GM23248 (cell line): ENCODE measurements around the gene PLCG1. TPM values are rescaled to one million over a fixed set of nuclear protein-coding genes. Genes with fewer than 3 reads are reported as not detected.

Experiments
- DNase-seq: peaks from one replicate; pipeline ENCODE4 v3.0.0-alpha.2; 2015
- H2AFZ ChIP-seq: fragments of 200-600 bp; sonication (generic); 2 replicates; pipeline ENCODE4 v1.6.1; 2016; ENCODE audit warnings: antibody characterized with exemption
- H3F3A ChIP-seq: fragments of 200-600 bp; sonication (generic); 2 replicates; pipeline ENCODE4 v1.6.1; 2016; ENCODE audit warnings: mild to moderate bottlenecking, antibody characterized with exemption, mixed run types; ENCODE audit not compliant: insufficient read depth
- H3K27ac ChIP-seq: fragments of 200-600 bp; sonication (generic); 2 replicates; pipeline ENCODE4 v1.5.1; 2016; ENCODE audit warnings: mild to moderate bottlenecking
- H3K27me3 ChIP-seq: fragments of 200-600 bp; sonication (generic); replicated peaks from 2 replicates; pipeline ENCODE4 v1.6.1; 2016; ENCODE audit warnings: mild to moderate bottlenecking; ENCODE audit not compliant: insufficient read depth
- H3K36me3 ChIP-seq: fragments of 200-600 bp; sonication (generic); 2 replicates; pipeline ENCODE4 v1.6.1; 2016; ENCODE audit warnings: low read depth, mild to moderate bottlenecking
- H3K4me1 ChIP-seq: fragments of 200-600 bp; sonication (generic); 2 replicates; pipeline ENCODE4 v1.6.1; 2016; ENCODE audit warnings: mild to moderate bottlenecking; ENCODE audit not compliant: insufficient read depth
- H3K4me2 ChIP-seq: fragments of 200-600 bp; sonication (generic); one replicate; pipeline ENCODE4 v1.6.1; 2016; ENCODE audit warnings: mild to moderate bottlenecking; ENCODE audit not compliant: unreplicated experiment
- H3K4me3 ChIP-seq: fragments of 200-600 bp; sonication (generic); 2 replicates; pipeline ENCODE4 v1.5.1; 2016; ENCODE audit warnings: mild to moderate bottlenecking
- H3K79me2 ChIP-seq: fragments of 200-600 bp; sonication (generic); 2 replicates; pipeline ENCODE4 v1.6.1; 2016; ENCODE audit warnings: mild to moderate bottlenecking; ENCODE audit not compliant: insufficient read depth
- H3K9ac ChIP-seq: fragments of 200-600 bp; sonication (generic); 2 replicates; pipeline ENCODE4 v1.6.1; 2016; ENCODE audit warnings: mild to moderate bottlenecking
- H3K9me2 ChIP-seq: fragments of 200-600 bp; sonication (generic); 2 replicates; pipeline ENCODE4 v1.6.1; 2016; ENCODE audit warnings: mixed run types, mild to moderate bottlenecking, moderate library complexity; ENCODE audit not compliant: insufficient read depth
- H3K9me3 ChIP-seq: fragments of 200-600 bp; sonication (generic); one replicate; pipeline ENCODE4 v1.6.1; 2017; ENCODE audit warnings: low read depth
- H4K20me1 ChIP-seq: fragments of 200-600 bp; sonication (generic); 2 replicates; pipeline ENCODE4 v1.6.0; 2016; ENCODE audit not compliant: insufficient read depth
- EZH2 ChIP-seq: fragments of 200-600 bp; sonication (generic); IDR thresholded peaks from 2 replicates; pipeline ENCODE4 v1.6.1; 2018; ENCODE audit warnings: antibody characterized with exemption, mild to moderate bottlenecking; ENCODE audit not compliant: insufficient read depth, poor library complexity, severe bottlenecking
- EZH2phosphoT487 ChIP-seq: fragments of 200-600 bp; sonication (generic); IDR thresholded peaks from 2 replicates; pipeline ENCODE4 v1.6.1; 2018; ENCODE audit warnings: antibody characterized with exemption, moderate library complexity, mild to moderate bottlenecking, low read depth; ENCODE audit not compliant: insufficient read depth
- WGBS, 2 experiments: methylation state at CpG; one replicate each; pipeline ENCODE4 v1.1.6; 2015 to 2017; ENCODE audit warnings: low lambda C conversion rate in 2 of 2, low coverage in 1 of 2; ENCODE audit errors: missing lambda C conversion rate in 2 of 2; 5-methylcytosine and 5-hydroxymethylcytosine counted together
- in situ Hi-C: fragments of 300-500 bp; cut with MboI; formaldehyde crosslinking; loops from 2 replicates; pipeline ENCODE4 v1.15.0; 2020
- polyA plus RNA-seq: library from polyadenylated mRNA; unstranded; fragments of >200 nt; fragmentation: Nextera tagmentation; extraction: Ambion mirVana; gene quantifications from 2 replicates; pipeline ENCODE4 v1.2.1, GENCODE V29; 2016
- total RNA-seq: library from RNA; depleted of rRNA; stranded (reverse); fragments of >200 nt; shearing (Covaris generic); gene quantifications from 2 replicates; pipeline ENCODE4 v1.2.3, GENCODE V29; 2014

Gene PLCG1
- total and polyA plus RNA-seq, 2 experiments from 2014 or later, result 8.3 to 32.6 TPM

- Histone ChIP-seq H3K4me2 (no peak overlapping the region), H3K27ac (no peak overlapping the region), H3K79me2 (peaks cover 71% of the 10 kb centered on the region), H3K27me3 (no peaks in the 10 kb centered on the region), H3K4me1 (0 out of 2 replicates have a peak, but pooled peaks cover 8% of the 10 kb centered on the region), H4K20me1 (no peaks in the 10 kb centered on the region), H3K4me3 (no peak overlapping the region), H3K36me3 (peaks cover 27% of the 10 kb centered on the region), H3K9me3 (no peaks in the 10 kb centered on the region), H2AFZ (no peak overlapping the region), H3K9me2 (no peaks in the 10 kb centered on the region), H3K9ac (no peak overlapping the region), H3F3A (no peaks in the 10 kb centered on the region)
- no peak for DNase-seq
- TF ChIP-seq EZH2, result no peak
- no peak for TF ChIP-seq EZH2phosphoT487
- WGBS, 2 experiments, result 96 to 99% methylated on average over 5 of the region's 5 CpGs
- in situ Hi-C loops, result no loop called here
Measured at GRCh38 chr20:41191562-41192500, 54.5 kb downstream of the PLCG1 start.

- in situ Hi-C loops, result no loop called here
Measured at GRCh38 chr20:41192575-41192974, 55.2 kb downstream of the PLCG1 start.

GRCh38 chr20:41196653-41197225 lies 59.4 kb downstream of the PLCG1 start:
- Histone ChIP-seq H4K20me1 (no peaks in the 10 kb centered on the region), H3K79me2 (peaks cover 75% of the 10 kb centered on the region), H3K9ac (no peak overlapping the region), H3K4me1 (no peaks in the 10 kb centered on the region), H3K36me3 (peaks cover 25% of the 10 kb centered on the region), H3K9me3 (no peaks in the 10 kb centered on the region), H2AFZ (no peak overlapping the region), H3K4me2 (no peak overlapping the region), H3K27me3 (no peaks in the 10 kb centered on the region), H3K4me3 (no peak overlapping the region), H3F3A (no peaks in the 10 kb centered on the region), H3K9me2 (no peaks in the 10 kb centered on the region), H3K27ac (no peak overlapping the region)
- no peak for DNase-seq
- 100% methylated on average over 1 of the region's 1 CpG for WGBS, 2 experiments
- in situ Hi-C loops, result no loop called here
- TF ChIP-seq EZH2 (no peak), EZH2phosphoT487 (no peak)

More at GRCh38 chr20:41192575-41192974, 55.2 kb downstream of the PLCG1 start:
- H4K20me1 ChIP-seq, result no peaks in the 10 kb centered on the region
- H3K4me1 ChIP-seq, result 0 out of 2 replicates have a peak, but pooled peaks cover 8% of the 10 kb centered on the region
- no peaks in the 10 kb centered on the region for H3K9me2 ChIP-seq
- peaks cover 24% of the 10 kb centered on the region for H3K36me3 ChIP-seq
- H3K27me3 ChIP-seq, result no peaks in the 10 kb centered on the region
- H3K4me2 ChIP-seq, result no peak overlapping the region
- H3K27ac ChIP-seq, result no peak overlapping the region
- TF ChIP-seq EZH2 (no peak), EZH2phosphoT487 (no peak)
- no peak for DNase-seq
- no peak overlapping the region for H2AFZ ChIP-seq
- WGBS, 2 experiments, result 98 to 100% methylated on average over 3 of the region's 3 CpGs
- no peaks in the 10 kb centered on the region for H3K9me3 ChIP-seq
- no peak overlapping the region for H3K9ac ChIP-seq
- H3K4me3 ChIP-seq, result no peak overlapping the region
- no peaks in the 10 kb centered on the region for H3F3A ChIP-seq
- H3K79me2 ChIP-seq, result peaks cover 67% of the 10 kb centered on the region

GRCh38 chr20:41198443-41198842 lies 61.1 kb downstream of the PLCG1 start:
- Histone ChIP-seq H3K36me3 (peaks cover 22% of the 10 kb centered on the region), H2AFZ (no peak overlapping the region), H3K4me2 (no peak overlapping the region), H3K9me3 (no peaks in the 10 kb centered on the region), H3K9ac (no peak overlapping the region), H3F3A (no peaks in the 10 kb centered on the region), H3K27ac (no peak overlapping the region), H3K79me2 (peaks cover 88% of the 10 kb centered on the region), H3K4me3 (no peak overlapping the region), H3K4me1 (no peaks in the 10 kb centered on the region), H3K27me3 (no peaks in the 10 kb centered on the region), H4K20me1 (no peaks in the 10 kb centered on the region), H3K9me2 (no peaks in the 10 kb centered on the region)
- in situ Hi-C loops, result no loop called here
- 85 to 90% methylated on average over 4 of the region's 4 CpGs for WGBS, 2 experiments
- no peak for DNase-seq
- no peak for TF ChIP-seq EZH2phosphoT487
- no peak for TF ChIP-seq EZH2
